ENCODE results near the gene MRRF.
"Not testable (repeated sequence)": the region's sequence is repeated elsewhere in the genome, so short reads cannot be mapped to it uniquely, and the experiment has no call there.

MRRF gene

DNA sequence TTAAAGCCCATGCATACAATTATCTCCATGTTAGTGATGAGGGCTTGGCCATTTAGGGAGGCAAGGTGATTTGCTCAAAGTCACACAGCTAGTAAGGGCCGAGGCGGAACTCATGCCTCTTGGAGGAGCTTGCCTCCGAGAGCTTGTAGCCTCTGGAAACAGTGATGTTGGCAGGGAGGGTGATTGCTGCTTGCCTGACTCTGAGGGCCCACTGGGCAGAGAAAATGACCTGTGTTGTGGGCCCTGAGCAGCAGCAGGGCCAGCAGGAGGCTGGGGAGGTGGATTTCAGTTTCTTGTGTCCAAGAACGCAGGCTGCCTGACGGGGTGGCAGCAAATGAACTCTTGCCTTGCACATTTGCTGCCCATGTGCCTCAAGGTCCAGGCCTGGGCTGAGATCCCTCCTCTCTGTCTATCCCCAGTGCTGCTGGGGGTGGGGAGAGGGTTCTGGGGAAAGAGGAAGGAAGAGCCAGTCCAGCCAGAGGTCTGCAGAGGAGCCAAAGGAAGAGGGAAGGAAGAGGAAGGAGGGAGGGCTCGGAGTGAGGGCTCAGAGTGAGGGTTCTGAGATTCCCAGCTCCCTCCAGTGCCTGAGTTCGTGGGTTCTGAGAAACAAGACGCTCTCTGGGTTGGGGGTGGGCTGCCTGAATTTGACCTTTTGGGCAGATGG, 90.0 kb downstream of the MRRF start:
- no peak for FAIRE-seq
- DNase-seq (ENCODE audit: low spot score) = no peak

DNA sequence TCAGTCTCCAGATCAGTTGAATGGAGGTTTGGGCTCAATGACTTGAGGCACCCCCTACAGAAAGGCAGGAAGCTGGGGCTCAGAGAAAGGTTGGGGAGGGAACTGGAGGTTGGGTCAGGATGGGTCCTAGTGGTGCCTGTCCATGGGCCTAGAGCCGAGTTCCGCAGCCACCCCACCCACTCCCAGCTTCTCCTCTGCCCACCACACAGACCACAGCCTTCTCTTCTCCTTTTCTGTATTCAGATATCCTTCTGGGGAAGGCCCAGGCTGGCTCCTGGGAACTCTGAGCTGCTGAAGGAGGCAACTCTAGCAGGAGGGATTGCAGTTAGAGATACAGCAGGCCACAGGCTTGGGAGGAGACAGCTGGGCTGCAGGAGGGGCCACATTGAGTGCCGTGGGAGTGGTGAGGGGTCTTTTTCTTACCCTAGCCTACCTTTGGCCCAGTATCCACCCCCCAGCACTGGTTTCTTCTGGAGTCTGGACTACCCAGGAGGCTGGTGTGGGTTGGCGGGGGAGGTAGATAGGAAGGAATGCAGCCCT, 90.7 kb downstream of the MRRF start:
- FAIRE-seq = no peak
- DNase-seq (ENCODE audit: low spot score) = no peak

DNA sequence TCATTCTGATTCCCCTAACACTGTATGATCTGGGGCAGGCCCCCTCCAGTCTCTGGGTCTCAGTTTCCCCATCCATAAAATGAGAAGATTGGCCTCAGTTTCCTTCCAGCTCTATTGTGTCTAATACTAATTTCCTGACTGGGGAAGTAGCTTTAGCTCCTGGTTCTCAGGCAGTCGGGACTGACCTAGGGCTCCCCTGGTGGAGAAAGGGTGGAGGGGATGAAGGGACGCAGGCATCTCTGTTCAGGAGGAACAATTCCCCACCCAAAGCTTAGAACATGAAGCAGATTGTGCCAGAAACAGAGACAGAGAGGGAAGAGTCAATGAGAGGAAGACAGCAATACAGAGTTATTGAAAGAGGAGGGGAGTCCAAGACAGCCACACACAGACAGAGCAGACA, 91.9 kb downstream of the MRRF start:
- DNase-seq (ENCODE audit: low spot score) = no peak
- no peak for FAIRE-seq

DNA sequence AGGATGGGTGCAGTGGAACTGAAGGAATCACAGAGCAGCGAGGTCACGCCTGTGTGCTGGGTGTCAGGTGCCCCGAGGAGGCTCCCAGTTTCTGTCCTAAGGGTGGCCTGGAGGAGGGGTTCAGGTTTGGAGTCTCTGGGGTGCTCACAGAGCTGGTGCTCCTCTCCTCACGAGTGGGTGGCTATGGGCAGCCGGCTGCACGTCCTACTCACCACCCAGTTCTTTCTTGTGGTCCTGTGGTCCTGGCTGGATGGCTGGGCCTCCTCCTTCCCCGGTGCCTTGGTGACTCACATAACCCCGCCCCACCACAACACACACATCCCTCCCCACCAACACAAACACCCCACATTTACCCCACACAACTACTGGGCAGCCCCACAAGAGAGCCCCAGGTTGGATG, 96.2 kb downstream of the MRRF start:
- FAIRE-seq = no peak

DNA sequence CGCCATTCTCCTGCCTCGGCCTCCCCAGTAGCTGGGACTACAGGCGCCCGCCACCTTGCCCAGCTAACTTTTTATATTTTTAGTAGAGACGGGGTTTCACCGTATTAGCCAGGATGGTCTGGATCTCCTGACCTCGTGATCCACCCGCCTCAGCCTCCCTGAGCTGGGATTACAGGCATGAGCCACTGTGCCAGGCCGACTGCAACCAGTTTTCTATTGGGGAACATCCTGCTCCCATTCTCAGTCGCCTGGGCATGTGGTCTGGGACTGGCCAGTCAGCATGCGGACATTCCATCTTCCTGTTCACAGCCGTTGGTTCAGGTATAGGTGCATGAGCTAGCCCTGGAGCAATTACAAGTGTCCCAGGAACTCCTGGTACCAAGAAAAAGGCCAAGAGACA, 98.4 kb downstream of the MRRF start:
- DNase-seq (ENCODE audit: low spot score); FAIRE-seq: not testable (repeated sequence)

More for the DNA sequence above, 96.2 kb downstream of the MRRF start:
- DNase-seq (ENCODE audit: low spot score) = peak; percentile 40

DNA sequence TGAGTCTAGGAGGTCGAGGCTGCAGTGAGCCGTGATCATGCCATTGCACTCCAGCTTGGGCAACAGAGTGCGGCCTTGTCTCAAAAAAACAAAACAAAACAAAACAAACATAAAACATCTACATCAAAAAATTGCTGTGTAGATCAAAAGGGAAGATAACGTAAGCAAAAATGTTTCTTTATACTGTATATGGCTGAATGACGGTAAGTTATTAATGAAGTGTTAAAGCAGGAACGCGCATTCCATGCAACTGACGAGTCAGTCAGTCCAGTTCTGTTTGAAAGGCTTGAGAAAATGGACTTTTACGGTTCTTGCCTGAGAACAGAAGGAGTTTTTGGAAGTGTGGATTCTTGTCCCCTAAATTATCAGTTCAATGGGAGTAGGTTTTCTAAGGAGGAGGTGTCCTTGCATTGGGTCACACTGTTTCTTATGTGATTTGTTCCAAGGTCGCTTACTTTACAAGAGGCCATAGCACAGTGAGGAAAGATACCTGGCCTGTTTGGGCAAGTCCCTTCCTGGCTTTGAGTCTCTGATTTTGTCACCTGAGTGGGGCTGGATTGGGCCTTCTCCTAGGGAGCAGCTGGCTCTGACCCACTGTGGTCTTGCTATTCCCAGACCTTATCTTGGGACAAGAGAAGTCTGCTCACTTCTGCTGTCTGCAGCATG, 99.6 kb downstream of the MRRF start:
- DNase-seq (ENCODE audit: low spot score) (no peak), FAIRE-seq (no peak)

DNA sequence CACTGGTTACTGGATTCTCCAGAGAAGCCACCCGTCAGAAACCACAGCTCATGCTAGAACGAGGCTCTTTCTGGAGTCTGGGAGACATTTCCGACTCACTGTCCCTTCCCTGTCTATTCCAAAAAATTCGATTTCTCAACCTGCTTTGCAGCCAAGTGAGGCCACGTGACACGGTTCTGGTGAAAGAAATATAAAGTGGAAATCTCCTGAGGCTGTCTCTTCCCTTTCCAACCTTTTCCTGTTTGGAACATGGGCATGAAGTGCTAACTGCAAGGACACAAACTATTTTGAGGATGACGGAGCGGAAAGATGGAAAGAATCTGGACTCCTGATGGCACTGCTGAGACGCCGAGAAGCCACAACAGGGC, 100.1 kb downstream of the MRRF start:
- no peak for FAIRE-seq
- DNase-seq (ENCODE audit: low spot score) = no peak

DNA sequence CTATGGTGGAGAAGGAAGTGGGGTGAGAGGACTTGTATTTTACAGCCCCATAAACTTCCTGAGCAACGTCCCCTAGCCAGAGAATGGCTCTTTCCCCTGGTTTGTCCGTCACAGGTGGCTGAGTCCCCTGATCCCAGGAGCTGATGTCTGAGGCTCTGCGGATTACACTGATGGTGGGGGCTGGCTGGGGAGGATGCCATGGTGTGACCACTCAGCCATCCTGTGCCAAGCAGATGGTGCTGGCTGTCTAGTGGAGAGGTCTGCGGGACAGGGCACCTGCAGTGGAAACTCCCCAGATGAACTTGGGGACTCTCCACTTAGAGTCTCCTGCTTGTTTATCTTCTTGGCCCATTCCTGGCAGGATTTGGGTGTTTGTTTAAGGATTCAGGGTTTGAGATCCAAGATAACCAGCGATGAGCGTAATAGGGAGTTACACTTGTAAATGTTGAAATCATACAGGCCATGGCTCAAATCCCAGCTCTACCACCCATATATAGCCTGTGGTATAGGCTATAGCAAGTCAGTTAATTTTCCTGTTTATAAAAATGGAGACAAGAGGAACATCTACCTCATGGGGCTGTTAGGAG, 101.5 kb downstream of the MRRF start:
- FAIRE-seq = no peak
- no peak for DNase-seq (ENCODE audit: low spot score)

DNA sequence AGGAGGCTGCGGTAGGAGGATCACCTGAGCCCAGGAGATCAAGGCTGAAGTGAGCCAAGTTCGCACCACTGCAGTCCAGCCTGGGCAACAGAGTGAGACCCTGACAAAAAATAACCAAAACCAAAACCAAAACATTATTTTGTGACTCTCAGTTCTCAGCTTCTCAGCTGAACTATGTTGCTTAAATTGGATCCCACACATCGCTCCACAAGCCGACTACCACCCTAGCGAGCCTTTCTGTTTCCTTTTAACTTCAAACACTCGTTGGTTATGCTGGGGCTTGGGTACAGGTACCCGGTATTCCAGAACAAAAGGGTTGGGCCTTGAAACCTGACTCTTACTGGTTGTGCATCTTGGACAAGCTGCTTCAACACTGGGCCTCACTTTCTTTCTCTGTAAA, 102.4 kb downstream of the MRRF start:
- FAIRE-seq (no peak), DNase-seq (ENCODE audit: low spot score) (no peak)

DNA sequence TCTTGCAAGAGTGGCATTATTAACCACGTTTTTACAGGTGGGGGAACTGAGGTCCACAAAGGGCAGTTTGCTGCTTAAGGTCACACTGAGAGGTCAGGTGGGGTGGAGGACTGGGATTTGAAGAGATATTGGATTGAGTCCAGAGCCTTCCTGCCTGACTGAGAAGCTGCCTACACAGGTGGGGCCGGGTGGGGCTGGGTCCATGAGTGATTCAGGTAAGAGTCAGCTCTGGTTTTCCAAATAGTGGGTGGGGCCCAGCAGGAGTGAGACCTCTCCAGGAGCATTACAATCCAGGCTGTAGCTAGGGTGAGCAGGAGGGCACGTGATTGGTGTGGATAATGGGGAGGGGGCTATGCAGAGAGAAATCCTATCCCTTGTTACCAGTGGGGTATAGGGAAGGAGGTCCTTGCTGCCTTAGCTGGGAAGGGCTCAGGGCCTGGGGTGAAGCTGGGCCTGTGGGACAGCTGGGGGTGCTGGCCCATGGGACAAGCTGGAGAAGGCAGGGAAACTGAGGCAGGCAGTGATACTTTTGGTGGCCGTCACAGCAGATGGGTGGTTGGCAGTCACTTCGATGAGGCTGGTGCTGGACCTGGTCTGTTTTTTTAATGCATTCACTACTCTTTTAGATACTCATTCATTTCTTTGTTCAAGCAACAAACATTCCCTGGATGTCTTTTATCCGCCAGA, 103.2 kb downstream of the MRRF start:
- FAIRE-seq = no peak

DNA sequence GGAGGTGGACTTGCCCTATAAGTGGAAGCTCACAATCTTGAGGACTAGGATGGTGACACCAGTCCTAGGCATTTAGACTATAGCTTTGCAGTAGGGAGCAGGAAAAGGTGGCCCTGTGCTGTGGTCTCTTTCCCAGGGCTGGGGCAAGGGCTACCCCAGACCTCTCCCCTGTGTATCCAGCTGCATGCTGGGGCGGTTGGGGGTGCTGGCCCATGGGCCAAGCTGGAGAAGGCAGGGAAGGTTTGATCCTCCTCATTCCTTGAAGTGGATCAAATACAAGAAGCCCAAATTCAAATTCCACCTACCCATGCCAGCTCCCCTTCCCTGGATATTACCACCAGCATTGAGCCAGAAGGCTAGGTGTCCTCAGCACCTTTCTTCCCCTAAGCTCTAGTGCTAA, 104.0 kb downstream of the MRRF start:
- FAIRE-seq = no peak
- no peak for DNase-seq (ENCODE audit: low spot score)

More for the DNA sequence above, 103.2 kb downstream of the MRRF start:
- DNase-seq (ENCODE audit: low spot score) = no peak

DNA sequence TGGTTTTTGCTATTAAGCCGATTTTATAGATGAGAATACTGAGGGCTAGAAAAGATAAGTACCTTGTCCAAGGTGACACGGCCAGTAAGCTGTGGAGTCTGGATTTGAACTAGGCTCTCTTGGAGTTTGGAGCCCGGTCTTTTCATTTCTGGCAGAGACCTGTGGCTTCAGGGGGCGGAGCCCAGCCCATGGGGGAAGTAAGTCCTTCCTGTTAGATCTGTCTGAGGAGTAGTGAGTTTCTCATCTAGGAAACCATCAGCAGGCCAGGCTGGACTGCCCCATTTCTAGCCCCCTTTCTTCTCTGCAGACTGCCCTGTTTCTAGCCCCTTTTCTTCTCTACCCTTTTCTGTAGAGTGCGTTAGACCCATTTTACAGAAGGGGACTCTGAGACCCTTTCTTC, 105.6 kb downstream of the MRRF start:
- FAIRE-seq (no peak), DNase-seq (ENCODE audit: low spot score) (no peak)

DNA sequence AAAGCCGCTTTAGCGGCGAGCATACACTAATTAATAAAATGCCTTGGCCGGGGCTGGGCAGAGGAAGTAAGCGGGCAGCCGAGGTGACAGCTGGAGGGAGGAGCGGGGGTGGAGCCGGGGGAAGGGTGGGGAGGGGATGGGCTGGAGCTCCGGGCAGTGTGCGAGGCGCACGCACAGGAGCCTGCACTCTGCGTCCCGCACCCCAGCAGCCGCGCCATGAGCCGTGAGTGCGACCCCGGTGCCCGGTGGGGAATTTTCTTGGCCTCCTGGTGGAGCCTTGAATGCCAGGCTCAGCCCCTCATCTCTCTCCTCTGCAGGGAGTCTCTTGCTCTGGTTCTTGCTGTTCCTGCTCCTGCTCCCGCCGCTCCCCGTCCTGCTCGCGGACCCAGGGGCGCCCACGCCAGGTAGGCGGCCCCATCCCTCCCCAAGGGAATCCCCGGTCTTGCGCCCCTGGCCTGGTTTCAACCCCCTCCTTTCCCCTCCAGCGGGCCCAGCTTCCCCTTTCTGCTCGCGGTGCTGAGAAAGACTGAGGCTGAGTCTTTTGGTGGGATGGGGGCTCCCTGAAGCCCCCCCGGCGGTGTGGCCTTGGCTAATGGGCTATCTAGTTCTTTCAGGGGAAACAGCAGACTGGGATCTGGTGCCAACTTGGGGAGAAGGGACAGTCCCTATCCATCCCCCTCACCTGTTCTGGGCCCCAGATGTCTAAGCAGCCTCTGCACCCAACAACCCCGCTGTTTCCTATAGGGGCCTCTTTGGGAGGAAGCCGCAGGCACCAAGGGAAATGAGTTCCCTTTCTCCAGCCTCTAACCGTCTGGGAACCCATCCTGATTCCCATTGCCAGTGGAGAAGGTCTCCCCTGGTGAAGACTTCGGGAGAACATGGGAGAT, 106.4 kb downstream of the MRRF start, which contains the start of gene PTGS1:
Gene PTGS1 (plus strand): TSS at position 156 of the 887 bp plus-strand sequence. CDS start 61 bp downstream, at position 217.
- FAIRE-seq = no peak
- peak; percentile 41 for DNase-seq (ENCODE audit: low spot score)

DNA sequence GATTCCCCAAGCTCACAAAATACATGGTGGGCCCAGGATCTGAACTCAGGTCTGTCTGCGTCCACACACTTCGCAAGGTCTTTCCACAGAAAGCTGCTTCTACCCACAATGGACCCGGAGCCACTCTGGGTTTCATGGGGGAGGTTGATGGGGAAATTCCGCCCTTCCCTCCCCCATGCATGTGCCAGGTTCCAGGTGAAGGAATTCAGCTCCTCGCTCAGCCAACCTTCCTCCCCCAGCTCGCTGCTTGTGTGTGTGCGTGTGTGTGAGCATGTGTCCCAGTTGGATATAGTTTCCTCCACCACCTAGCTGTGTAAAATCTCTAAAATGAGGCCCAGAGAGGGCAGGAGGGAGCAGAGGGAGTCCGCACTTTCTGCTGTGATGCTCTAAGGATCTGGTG, 107.2 kb downstream of the MRRF start:
- FAIRE-seq (no peak), DNase-seq (ENCODE audit: low spot score) (no peak)

DNA sequence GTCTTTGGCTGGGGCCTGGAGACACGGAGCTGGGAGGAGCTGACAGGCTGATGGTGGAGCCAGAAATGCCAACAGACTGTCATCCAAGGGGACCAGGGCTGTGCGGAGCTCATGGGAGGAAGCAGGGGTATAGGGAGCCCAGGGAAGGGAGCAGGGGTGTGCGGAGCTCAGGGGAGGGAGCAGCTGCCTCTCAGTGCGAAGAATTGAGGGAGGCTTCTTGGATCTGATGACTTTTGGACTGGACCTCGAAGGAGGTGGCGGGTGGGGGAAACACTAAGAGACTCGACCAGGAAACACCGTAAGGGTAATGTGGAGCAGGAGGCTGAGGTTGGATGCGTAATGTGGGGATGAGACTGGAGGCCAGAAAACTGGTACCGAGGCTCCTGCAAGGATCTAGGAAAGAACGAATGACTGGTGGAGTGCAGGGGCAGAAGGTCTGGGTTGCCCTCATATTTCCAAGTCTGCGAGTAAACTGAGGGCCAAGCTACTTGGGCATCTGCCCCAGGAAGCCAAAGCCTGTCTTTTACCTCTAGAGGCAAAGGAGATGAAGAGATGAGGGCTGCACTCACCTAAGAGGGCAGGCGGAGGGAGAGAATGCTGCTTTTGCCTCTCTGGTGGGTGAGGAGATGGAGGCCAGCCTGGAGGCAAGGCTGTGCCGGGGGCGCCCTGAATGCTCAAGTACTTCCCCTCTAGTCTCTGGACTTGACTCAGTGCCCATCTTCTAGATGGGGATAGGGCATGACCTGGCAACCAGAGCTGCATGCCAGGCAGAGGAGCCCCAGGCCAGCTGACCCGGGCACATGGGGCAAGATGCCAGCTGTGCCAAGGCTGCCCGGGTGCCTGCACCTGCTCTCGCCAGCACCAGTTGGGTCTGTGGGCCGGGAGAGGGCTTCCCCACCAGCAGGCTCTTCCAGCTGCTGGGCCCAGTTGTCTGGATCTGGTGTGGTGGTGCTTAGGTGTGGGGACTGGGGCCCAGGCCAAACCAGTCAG, 108.5 kb downstream of the MRRF start:
- no peak for FAIRE-seq
- no peak for DNase-seq (ENCODE audit: low spot score)

DNA sequence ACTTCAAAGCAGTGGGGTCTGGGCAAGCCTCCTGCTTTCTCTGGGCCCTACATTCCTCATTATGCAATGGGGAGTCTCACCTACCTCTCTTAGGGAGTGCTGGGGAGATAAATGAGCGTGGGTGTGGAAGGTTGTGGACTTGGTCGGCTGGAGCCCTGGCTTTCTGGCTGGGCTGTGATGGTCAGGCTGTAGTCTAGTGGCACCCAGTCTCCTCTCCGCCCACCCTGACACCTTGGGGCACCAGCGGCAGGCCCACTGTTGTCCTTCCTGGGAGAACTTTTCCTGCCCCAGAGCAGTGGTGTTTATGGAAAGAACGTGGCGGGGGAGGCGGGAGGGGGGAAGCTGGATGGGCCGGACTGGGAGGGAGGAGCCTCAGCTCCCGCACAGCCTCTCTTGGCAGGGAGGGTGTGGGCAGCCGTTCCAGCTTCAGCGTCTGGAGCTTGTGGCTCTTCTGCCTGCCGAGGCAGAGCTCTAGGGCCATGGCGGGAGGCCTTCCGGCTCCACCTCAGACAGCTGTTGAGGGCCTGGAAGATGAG, 110.3 kb downstream of the MRRF start:
- FAIRE-seq (no peak), DNase-seq (ENCODE audit: low spot score) (peak; percentile 50)

DNA sequence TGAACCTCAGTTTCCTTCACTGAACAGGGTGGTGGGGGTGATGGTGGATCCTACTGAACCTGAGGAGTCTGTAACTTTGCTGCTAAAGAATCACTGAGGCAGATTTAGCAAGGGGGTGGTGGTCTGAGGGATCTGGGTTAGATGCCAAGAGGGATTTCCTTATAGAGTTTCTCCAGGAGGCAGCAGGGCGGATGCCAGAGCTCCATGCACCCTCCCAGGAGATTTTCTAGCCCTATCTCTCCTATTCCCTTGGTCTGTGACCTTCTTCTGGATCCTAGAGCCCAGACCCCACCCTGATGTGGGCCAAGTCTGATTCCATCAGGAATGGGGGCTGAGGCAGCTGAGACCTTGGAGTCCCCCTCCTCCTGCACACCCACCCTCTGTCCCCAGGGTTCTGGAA, 112.1 kb downstream of the MRRF start:
- FAIRE-seq (no peak), DNase-seq (ENCODE audit: low spot score) (no peak)

DNA sequence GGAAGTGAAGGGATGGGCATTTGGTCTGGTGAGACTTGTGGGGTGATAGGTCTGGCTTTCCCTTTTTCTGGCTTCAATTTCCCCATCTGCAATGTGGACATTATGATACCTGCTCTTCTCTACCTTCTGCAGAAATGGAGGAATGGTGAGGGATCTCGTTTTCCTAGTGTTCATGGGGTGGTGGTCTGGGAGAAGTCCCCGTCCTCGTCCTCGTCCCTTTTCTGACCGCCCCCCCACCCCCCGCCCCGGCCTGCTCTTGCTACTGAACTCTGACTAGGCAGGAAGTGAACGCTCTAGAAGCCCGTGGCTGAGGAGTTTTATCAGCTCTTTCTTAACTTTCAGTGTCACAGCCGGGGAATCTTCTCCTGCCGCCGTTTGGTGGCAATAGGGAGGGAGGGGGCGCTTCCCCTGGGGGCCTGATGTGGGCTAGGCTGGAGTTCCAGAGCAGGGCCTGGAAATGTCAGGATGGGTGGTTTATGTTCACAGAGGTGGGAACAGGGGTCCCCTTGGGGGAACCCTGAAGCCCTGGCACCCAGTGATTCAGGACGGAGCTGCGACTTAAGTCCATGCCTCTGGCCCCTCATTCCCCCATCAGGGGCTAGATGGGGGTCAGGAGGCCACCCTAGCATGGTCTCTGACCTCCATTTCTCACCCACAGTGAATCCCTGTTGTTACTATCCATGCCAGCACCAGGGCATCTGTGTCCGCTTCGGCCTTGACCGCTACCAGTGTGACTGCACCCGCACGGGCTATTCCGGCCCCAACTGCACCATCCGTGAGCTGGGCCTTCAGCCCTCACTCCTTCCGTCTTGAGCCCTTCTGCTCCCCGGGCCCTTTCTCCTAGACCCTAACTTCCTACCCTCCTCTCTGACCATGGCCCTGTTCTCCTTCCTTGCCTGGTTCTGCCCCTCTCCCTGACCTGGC, 112.8 kb downstream of the MRRF start:
- DNase-seq (ENCODE audit: low spot score) = no peak
- no peak for FAIRE-seq

Data from urothelium cell line (cell line).